T-helper 2 cell (primary cell): ENCODE data around the gene MYLK4.
A peak's percentile ranks its signal among the peaks of the same experiment; 100 is the strongest.

ENCODE experiments used
- DNase-seq, 5 experiments: peaks; one replicate each; pipeline versions ENCODE4 v3.0.0 to v3.0.0-alpha.2; 2012 to 2022

The MYLK4 gene

DNA sequence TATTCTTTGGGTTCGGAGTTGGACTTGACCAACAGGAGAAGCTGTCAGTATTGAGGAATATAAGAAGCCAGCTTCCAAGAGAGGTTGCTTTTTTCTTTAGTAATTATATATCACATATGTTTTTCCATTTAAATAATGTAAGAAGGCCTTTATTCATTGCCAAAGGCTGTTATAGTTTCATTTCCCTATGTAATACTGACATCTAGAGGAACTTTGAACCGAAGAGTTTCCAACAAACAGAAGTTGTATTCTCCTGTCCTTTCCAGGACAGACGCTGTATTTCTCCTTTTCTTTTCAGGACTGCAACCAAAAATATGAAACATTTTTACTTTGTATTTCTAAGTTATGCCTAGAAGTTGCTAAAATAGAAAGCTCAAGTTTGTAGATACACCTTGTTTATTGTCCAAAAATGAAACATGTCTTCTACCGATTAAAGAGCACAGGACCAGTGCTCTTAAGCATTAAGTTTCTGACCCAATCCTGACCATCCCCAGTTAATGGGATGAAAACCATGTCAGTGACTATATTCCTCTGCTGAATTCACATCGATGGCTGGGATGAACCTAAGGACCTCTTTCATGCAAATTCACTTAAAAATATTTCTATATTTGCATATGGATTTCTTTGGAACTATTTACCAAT lies 55.1 kb downstream of the MYLK4 start:
- no peak for DNase-seq

DNA sequence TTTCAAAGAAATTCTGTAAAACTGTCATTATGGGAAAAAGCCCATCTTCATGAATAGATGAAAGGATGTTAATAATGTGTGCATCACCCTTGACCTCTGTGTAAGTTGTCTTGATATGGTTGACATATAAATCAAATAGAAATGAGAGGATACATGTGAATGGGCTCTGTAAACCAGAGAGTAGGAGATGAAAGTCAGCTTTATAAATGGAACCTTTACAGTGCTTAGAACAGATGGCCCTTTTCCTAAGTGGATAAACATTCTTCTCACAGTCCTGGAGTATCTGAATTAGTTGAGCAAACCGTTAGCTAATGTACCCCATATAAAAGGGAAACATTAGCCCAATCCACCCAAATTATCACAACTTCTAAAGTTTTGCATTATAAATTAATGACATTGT lies 57.5 kb downstream of the MYLK4 start:
- no peak for DNase-seq

DNA sequence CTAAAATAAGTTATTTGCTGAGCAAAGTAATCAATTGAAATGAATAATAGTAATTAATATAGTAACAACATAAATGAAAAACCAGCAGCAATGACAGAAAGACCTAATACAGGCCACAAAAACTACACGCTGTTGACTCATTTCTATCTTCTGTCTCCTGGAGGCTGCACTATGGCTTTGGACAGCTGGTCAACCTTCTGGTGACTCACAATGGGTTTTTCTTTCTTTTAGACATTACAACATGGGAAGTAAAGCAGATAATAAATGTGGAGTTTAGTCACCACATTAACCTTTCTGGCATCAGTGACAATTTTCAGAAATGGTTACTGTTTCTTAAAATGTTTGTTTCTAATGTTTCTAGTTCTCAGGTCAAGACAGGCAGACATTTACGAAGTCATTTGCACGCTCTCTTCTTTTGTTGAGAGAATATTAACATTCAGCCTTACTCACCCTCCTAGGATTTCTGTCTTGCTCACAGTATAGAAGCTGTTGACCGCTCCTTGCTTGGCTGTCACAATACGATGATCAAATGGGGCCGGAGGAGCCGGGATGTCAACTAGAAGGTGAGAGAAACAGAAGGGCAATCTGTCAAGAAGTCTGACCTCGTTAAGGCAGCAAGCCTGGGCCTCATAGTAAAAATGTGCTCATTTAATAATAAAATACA lies 62.2 kb downstream of the MYLK4 start:
- no peak for DNase-seq

DNA sequence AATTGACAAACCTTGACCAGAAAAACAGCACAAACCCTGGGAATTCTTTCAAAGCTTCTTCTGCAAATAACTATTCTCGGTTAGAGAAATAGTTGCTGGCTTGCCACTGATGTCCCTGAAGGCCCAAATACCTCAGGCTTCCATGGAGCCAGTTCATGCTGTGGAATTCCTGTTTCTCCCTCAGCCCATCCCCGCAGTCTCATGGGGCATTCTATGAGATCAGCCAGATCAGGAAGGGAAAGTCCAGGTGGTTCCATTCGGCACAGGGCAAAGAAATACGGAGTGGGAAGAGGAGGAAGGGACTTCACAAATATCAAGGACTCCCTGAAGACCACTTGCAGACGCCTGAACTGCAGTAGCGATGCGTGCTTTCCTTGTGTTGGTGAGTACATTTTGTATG lies 63.3 kb downstream of the MYLK4 start:
- DNase-seq, result no peak

DNA sequence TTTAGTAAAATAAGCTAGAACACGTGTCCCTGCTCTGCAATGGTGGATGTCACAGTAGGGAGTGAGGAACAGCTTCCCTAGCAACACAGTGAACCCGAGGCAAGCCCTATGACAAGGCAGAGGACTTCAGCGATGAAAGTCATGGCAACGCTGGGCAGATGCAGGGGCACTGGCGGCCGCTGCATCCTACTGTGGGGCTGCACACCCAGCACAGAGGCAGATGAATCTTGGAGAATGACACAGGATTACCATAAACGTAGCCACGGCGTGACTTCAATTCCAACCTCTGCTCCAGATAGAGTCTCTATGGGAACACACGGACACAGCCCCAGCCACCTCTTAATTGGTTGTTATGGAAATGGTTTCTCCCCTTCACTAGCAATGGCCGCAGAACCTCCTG lies 64.2 kb downstream of the MYLK4 start:
- no peak for DNase-seq

DNA sequence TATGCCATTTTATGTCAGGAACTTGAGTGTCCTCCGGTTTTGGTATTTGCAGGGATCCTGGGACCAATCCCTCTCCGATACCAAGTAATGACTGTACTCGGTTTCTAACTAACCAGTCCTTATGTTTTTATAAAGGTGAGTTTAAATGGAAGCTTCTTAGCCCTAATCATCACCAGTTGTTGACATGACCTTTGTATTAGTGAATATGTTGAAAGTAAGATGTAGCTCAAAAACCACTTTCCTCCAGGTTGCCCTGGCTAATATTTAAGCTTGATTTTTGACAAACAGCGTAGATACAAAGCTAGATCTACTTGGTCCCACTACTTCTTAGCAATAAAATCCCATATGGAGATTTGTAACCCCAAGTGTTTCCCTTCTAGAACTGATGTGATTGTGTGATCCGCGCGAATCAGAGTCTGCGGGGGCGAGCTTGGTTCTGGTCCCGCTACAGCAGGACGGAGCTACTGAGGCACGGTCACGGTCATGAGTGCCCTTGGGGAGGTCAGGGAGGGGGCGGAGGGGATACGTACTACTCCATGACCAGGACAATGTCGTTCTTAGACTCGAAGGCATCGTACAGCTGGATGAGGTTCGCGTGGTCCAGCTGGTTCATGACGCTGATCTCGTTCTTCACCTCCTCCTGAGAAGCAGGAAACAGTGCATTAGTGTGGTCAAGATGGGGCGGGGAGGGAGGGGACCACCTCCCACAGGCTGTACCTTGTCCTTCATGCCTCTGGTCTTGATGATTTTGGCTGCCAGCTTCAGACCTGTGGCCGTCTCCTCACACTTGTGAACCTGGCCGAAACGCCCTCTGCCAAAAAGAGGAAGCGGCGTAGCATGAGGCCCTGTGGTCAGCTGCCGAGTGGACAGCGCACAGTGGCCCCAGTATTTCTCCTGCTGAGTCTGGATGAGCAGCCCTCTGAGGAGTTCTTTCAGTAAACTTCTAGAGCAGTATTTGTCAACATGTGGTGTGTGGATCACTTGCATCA lies 65.7 kb downstream of the MYLK4 start:
- DNase-seq, result no peak

DNA sequence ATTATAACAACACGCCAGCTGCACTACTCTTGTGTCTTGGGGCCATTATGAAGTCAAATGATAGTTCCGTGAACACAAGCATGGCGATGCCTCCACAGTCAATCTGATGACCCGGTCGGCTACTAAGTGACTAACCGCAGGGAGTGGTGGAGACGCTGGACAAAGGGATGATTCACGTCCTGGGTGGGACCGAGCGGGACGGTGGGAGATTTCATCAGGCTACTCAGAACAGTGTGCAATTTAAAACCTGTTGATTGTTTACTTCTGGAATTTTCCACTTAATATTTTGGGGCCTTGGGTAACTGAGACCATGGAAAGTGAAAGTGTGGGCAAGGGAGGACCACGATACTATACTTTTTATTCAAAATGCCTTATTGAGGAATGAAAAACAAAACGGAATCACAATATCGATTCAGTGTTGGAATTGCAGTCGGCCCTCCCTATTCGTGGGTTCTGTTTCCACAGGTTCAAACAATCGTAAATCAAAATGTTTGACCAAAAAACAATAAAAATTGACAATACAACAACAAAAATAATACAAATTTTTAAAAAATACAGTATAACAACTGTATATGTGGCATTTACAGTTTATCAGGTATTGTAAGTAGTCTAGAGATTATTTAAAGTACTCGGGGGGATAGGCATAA lies 66.5 kb downstream of the MYLK4 start:
- DNase-seq, result no peak

DNA sequence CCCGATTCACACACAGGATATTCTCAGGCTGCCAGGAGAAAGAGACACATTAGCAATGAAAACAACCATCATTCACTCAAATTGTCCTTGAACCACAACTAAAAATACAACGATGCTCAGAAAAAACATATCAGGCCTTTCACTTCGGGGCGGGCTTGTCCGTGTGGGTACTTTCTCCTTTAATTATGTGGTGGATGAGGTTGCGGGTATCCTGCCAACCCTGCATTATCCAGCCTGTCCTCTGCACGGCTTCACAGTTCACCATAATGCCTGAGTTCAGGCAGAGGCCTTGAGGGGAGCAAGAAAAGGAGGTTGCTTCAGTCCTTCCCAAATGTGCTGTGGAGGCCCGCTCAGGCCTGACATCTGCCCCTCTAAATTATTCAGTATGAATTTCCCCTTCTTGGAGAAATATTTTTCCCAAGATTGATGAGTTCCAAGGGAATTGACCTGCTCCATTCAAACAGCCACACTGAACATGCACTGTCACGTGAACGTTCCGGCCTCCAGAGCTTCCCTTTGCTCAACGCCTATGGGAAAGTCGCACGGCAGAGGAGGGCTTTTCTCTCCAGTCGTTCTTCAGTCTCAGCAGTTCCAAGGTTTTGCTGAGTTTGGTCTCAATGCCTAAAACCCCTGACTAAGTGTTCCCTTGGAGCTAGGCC lies 70.3 kb downstream of the MYLK4 start:
- DNase-seq, result no peak

DNA sequence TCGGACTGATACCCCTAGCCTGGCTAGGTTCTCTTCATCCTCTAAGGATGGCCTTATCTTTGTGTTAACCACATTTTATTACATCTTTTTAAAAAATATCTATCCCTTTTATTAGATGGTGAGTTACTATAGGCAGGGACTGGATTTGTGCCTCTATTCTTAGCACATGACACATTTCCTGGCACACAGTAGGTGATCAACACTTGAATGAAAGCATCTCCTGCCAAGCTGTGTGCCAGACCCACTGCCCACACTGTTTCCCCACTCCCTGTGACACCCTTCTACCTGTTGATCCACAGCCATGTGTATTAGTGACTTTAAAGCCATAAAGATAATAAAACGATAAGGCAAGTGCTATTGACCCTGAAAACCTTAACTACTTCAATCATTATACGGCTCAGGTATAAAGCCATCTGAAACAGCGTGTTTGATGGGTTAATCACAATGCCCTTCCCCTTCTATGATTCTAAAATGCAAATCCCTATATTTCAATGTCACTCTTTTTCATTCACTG lies 73.6 kb downstream of the MYLK4 start:
- DNase-seq, result no peak

DNA sequence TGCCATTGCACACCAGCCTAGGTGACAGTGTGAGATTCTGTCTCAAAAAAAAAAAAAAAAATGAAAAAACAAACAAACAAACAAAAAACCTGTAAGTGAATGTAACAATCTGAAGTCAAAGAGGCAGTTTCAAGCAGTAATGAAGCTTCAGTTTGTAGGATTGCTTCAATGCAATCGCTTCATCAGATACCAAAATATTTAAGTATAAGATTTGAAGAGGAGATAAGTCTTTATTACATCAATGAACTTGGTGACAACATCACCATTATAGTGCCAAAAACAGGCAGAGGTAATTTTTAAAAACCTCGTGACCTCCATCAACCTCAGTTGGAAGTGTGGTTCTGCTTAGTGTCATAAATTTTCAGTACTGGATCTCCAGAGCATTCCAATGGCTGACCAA lies 74.7 kb downstream of the MYLK4 start:
- no peak for DNase-seq

DNA sequence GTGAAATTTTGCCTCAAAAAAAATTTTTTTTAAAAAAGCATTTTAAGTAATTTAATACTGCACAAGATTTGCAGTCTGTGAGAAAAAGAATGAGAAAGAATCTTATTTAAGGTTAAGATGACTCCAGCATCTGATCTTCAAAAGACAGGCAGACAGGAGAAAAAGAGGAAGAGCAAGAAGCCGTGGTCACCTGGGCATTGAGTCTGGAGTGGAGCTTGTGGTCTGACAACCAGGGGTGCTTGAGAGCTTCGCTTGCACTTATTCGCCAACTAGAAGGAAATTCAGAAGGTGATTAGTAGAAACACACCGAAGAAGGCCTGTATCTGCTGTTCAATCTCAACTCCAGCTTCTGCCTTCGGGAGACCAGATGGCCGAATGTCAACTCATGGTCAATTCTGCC lies 75.9 kb downstream of the MYLK4 start:
- no peak for DNase-seq

DNA sequence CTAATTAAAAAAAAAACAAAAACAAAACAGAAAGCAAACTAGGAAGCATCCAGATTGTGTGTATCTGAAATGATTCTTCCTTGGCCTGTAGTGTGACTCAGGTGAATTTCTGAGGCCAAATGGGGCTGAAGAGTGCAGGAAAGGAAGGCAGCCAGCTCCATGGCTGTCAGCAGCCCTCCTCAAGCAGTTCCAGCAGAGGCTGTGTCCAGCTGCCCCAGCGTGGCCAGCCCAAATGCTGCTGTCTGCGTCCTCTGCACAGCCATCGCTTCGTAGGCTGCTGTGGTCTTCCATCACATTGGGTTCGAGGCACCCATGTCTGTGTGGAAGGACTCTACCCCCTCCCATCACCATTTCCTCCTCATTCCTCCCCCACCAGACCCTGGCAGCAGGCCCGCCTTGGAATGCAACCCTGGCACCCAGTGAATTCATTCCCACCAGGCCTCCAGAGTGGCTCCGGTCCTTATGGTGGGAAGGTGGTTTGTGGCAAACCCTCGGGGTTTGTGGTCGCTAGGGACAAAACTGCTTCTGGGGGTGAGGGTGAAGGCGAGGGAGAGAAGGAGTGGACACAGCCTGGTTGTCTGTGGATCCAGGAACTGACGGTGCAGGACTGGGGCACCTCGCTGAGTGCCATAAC lies 81.5 kb downstream of the MYLK4 start:
- DNase-seq, result no peak

DNA sequence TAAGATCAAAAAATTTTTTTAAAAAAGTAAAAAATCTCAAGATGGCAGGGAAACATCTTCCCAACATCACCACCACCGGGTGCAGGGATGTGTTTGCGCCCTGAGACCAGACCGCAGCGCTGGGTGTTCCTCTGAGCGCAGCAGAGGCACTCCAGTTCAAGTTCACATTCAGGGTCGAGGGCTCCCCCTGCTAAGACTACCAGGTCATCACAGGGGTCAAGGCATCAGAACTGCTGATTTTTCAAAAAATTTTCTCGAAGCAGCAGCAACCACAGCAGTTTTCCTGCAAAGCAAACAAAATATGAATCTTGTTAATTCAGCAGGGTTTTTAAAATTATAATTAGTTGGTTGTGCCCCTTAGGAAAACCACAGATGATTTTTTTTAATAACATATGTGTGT lies 83.1 kb downstream of the MYLK4 start:
- no peak for DNase-seq

DNA sequence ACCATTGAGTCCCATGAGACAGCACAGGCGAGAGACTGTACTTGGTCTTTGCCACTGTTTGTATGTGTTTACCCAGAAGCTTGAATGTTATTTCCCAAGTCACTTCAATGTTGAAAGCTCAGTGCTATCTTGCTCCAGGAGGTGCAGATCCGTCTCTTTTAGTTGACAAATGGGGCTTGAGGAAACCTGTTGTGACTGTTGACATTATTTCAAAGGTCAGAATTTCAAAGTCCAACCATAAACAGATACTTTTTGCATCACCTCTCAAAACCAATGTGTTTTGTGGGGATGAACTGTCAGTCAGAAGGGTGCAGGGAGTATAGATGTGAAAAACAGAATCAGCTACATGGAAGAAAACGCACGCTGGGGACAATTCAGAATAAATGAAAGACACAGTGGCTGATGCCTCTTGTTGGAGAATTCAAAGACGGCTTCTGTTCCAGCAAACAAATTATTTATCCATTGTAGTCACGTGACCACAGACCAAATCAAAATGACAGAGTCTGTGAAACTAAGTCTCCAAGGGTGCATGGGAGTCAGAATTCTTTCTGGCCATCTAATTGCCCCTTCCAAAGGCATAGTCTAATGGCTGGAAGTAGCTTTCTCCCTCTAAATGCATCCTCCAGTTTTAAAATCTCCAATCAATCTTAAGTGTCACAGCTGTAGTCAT lies 83.7 kb downstream of the MYLK4 start:
- no peak for DNase-seq

DNA sequence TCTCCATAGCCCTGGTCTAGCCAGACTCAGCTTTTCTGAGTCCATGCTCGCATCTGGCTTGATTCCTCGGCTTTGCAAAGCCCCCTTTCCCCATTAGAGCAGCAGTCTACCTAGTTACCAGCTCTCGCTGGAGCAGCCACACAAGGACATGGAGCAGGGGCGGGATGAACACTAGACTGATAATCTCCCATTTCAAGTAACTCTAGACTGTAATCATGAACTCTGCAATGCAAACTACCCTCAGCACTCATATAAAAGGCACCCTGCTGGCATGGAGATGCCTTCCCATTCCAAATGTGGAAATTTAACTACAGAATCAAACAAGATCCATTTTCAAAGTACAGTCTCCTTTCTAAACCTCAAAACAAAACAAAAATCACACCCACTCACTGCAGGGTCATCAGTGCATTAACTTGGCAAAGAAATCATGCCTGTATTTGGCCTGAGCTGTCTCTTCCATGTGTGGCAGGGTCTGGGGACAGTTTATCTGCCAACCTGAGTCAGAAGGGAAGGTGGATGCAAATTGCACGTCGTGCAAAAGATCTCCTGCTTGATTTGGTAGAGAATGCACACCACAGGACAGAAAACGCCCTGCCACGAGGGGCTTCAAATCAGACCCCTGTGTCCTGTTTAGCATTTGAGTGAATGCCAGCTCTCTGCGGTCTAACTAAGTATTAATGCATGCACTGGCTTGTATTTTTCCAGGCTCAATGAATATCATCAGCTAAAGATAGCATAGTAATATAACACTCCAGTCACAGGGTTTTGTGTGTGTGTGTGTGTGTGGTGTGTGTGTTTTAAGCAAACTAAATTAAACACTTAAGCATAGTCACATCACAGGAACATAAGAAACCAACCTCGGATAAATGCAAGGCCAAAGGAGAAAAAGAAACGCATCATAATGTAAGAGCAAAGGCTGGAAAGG lies 85.3 kb downstream of the MYLK4 start:
- no peak for DNase-seq

DNA sequence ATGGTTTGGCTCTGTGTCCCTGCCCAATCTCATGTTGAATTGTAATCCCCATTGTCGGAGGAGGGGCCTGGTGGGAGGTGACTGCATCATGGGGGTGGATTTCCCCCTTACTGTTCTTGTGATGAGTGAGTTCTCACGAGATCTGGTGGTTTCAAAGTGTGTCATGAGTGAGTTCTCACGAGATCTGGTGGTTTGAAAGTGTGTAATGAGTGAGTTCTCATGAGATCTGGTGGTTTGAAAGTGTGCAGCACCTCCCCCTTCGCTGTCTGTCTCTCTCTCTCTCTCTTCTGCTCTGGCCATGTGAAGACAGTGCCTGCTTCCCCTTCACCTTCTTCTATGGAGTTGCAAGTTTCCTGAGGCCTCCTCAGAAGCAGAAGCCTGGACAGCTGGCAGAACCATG lies 87.6 kb downstream of the MYLK4 start:
- DNase-seq, result peak in 1 of 5 experiments; percentile 32

DNA sequence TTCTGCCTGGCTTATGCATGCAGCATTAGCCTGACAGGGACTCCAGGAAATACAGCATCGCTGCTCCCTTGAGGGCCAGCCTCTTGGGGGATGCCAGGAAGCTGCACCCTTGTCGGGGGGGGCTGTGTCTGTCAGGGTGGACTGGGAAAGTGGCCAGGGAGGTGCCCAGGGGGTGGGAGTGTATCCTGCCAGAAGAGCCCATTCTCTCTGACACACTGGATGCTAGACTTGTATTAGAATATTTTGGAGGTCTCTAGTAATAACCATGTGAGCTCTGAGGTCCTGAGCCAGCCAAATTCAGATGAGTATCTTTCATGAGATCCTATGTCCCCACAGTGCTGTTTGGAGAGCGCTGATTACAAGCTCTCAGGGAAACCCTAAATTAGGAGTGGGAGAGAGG lies 89.1 kb downstream of the MYLK4 start:
- DNase-seq, result no peak

DNA sequence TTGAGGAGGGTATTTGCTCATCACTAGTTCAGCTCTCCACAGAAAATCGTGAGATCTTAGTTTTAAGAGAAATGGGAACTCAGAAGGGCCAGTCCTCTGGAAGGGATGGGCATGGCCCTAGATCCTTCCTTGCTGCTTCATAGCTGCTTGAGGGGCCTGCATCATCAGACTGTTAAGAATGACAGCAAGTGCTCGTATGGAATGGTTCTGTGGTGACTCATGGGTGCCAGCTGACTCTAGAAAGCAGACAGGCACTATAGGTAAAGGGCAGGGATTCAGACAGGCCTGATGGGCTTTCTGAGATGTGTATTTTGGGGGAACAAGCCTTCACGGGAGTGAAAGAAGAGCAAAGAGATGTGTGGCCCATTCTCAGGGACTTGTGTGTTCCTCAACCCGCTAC lies 90.8 kb downstream of the MYLK4 start:
- DNase-seq, result no peak

DNA sequence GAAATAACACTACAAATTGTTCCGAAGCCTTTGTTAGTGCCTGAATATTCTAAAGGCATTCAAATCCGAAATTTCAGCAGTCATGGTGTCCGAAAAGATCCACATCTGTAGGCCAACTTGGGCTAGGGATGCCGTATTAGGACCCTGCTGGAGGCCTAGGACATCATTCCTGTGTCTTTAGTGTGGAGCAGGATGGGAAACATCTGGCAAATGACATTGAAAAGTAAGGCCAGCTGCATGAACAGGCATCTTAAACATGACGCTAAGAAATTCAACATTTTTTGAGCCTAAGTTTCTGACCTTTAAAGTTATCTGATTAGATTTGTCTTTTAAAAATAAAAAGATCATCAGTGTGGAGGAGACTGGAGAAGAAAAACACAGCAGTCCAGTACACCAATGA lies 91.3 kb downstream of the MYLK4 start:
- no peak for DNase-seq

DNA sequence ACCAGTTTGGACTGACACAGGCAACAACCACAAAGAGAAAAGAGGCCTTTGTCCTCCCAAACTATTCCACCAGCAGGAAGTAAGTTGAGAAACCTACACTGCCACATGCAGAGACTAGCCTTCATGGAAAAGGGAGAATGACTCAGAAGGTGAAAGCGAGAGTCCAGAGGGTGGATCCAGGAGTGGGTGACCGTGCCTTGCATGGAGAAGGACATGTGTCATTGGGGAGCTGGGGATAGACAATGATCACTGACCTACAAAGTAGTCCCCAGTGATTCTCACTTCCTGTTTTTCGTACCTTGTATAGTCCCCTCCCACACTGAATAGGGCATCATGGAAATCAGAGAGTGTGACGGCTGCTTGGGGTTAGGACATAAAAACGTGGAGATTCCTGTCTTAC lies 91.9 kb downstream of the MYLK4 start:
- DNase-seq, result no peak
